SKM-1 treated with dmso at 0.1 percent for 144 hours (cell line): ENCODE measurements around the gene PDYN.
"Not testable (repeated sequence)": the region's sequence is repeated elsewhere in the genome, so short reads cannot be mapped to it uniquely, and the experiment has no call there.

Source experiments
- DNase-seq: peaks from one replicate; lab custom pipeline; 2025; ENCODE audit not compliant: unreplicated experiment; lab: John Stamatoyannopoulos, UW

PDYN gene

DNA sequence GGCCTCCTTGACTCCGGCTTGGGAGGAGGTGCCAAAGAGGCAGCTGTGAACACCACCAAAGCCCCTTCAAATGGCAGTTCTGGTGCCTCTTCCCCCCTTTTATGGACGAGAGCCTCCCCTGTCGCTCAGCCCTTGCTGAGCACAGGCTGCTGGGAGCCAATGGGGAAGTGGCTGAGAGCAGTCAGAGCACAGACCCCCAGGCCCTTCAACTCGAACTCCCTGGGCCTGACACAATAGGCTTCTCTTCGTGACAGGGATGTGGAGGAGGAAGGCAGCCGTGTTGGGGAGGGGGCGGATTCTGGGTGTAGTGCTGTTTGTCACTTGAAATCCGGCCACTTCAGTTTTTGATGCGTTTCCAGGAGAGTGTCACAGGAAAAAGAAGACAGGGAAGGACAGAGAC is at the start of gene PDYN:
Gene PDYN, minus strand, starts transcription at position 73 of the 400 bp plus-strand sequence. CDS start 10,974 bp downstream, outside the sequence.
- no peak for DNase-seq

DNA sequence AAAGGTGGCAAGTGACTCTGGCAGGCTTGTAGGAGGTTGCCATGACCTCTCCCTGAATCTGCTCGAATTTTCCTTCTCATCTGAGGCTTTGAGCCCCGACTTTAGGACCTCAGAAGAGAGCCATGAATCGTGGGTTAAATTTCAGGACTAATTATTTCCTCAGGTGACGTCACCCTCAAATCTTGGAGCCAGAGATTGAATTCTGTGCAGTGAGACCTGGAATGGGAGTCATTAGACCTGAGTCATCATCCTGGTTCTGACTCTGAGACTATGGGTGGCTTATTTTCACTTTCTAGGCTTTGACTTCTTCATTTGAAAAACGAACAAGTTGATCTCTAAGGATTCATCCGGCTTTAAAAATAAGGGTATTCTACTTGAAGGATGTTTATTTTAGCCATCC is 48.5 kb upstream of the PDYN start:
- no peak for DNase-seq

DNA sequence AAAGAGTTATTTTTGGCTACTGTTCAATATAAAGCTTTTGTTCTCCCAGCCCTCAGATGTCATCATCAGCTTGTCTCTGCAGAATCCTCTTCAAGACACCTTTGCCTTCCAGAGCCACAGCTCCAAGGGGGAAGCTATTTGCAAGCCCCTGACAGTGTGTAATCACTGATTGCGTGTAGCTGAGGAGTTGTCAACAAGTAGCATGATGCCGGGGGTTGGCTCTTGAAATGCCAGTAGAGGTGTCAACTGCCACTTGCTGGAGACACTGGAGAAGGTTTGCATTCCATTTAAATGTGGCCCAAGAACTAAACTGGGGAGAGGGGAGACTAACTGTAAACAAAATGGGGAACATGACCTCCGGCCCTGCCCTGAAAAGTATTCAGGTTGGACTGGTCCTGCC is 44.3 kb upstream of the PDYN start:
- no peak for DNase-seq

DNA sequence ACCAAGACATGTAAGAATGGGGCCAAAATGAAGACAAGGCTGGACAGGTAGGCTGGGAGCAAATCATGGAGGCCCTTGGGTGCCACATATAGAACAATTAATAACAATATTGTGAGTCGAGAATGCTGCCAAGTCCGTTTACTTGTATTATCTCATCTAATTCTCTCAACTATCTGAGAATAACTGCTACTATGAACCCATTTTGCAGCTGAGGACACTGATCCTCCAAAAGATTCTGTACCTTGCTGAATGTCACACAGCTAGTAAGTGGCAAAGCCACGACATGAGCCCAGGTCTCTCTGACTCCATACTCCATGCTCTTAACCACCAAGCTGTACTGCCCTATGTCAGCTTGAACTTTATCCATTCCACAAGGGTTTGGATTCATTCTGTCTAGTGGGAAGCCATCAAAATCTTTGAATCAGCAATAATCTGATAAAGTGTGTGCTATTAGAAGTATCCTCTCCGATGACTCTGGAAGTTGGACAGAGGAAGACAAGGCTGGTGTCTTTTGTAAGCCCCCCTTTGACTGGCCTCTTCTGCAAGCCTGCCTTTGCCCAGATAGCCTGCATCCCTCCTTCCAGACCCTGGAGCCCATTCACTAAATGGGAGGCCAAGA is 43.5 kb upstream of the PDYN start:
- DNase-seq: no peak

DNA sequence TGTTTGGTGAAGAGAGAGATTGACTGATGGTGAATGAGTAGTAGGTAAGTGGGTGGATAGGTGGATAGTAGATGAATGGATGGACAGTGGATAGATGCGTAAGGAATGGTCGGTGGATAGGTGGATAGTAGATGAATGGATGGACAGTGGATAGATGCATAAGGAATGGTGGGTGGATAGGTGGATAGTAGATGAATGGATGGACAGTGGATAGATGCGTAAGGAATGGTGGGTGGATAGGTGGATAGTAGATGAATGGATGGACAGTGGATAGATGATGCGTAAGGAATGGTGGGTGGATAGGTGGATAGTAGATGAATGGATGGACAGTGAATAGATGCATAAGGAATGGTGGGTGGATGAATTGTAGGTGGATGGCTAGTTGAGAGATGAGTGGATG is 42.5 kb upstream of the PDYN start:
- DNase-seq: not testable (repeated sequence)

DNA sequence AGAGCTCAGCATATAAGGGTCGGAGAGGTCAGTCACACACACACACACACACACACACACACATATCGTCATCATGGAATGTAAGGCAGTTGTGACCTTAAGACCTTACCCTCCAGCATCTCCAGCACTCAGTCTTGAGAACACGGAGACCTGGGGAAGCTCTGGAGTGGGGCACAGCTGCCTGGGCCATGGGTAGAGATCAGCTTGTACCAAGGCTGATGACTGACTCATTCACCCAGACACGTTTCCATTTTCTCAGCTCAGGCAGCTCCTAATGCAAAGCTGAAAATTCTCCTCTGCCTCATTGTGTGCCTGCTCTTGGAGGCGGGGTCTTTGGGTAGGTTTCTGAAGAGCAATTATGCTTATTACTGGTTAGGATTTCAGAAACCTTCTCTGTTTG is 38.3 kb upstream of the PDYN start:
- no peak for DNase-seq

DNA sequence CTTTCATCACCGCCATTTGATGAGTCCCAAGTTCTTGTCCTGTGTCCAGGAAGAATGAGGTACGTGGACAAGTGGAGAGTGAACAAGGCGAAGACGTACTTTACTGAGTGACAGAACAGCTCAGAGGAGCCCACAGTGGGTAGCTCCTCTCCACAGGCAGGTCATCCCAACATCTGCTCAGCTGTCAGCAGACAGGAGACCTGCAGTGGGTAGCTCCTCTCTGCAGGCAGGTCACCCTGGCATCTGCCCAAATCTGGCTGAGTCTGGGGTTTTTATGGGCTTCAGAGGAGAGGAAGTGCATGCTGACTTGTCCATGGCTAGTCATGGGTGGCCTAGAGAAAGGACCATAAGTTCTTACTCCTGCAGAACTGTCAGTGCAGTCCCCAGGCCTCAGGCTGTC is 32.7 kb upstream of the PDYN start:
- DNase-seq: no peak

DNA sequence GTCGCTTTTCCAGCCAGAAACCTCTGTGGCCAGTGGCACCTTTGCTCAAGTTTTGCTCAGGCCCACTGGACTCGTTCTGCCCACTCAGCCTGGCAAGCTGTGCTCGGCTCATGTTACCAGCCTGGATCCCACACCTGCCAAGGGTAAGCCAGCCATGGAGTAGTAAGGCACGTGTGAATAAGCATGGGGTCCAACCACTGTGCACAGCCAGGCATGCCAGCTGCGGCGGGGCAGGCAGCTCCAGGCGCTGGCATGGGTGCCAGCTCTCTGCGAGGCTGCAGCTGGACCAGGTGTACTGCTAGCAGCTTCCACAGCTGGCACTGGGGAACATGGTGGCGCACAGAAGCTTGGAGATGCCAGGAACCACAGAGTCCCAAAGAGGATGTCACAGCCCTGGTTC is 32.1 kb upstream of the PDYN start:
- DNase-seq: no peak

DNA sequence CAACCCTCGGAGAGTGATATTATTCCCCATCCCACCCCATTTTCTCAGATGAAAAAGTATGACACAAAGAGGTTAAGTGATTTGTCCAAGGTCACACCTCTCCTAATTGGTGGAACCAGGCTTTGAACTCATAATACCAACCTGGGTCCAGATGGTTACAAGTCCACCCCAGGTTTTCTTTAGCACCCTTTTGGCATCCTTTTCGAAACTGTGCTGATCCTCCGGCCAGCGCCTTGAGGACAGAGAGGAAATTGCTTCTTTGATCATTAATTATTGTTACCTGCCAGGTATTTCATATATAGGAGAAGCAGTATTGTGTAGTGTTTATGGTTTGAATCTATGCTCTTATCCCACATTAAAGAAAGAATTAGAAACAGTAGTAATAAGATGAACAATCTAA is 29.3 kb upstream of the PDYN start:
- no peak for DNase-seq

DNA sequence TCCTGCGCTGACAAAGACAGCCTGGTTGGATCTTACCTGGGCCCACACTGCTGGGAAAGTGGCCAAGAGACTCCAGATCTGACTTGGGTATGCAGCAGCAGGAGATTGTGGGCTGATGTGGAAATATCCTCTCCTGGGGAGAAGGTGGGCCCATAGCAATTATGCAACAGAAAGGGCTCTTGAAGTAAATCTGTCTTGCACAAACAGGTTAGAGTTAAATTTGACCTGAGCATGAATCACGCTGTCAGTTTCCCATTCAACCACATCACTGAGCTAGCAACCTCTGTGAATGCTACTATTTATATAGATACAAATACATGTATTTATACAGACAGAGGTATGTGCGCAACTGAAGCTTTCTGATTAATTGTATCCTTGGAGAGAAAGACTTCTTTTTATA is 28.3 kb upstream of the PDYN start:
- DNase-seq: no peak

DNA sequence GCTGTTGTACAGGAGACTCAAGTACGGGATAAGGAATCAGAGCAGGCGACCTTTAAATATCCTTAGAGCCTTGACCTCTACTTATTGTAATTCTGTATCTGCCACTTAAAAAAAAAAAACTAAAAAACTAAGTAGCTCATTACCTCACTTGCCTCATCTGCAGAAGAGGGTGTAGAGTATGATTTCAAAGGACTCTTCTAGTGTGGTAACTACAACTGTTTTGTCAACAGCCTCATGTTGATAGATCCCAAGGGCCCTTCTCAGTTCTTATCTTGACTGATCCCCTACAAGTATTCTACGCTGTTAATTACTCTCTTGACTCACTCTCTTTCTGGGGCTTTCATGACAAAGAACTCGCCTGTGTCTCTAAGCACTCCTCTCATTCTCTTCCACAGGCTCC is 16.7 kb upstream of the PDYN start:
- no peak for DNase-seq

DNA sequence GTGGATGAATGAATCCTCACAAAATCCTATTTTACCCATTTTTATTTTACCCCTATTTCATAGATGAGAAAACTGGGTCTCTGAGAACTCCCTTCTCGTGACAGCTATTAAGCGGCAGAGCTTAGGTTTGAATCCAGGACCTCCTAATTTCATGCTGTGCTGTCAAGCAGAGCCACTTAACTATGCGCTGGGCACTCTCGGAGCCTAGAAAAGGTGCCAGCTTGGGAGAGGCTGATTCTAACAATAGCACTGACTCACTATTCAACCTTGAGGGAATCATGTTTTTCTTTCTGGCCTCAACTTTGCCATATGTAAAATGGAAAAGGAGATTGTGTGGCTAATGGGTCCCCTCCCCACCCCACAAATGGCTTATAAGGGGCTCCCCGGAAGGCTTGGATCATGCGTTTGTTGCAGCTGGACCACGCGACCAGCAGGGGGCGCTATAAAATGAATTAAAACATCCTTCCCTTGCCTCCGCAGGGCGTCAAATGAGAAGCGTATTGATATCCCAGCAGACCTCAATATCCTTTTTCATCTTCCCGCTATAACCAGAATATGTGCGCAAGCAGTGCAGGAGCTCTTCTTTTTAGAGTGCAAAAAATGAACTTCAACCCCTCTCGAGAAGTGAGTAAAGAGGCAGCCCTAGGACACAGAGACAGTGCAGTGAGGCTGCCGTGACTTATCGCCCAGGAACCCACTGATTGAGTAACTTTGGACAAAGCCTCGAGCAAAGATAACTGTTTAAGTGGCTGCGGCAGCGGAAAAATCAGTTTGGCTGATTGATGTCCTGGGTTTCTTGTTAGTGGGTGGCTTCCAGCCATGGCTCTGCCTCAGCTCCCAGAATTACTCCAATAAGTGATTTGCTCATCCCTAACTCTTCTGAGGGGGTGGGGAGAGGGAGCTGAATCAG is 12.8 kb upstream of the PDYN start:
- DNase-seq: no peak

DNA sequence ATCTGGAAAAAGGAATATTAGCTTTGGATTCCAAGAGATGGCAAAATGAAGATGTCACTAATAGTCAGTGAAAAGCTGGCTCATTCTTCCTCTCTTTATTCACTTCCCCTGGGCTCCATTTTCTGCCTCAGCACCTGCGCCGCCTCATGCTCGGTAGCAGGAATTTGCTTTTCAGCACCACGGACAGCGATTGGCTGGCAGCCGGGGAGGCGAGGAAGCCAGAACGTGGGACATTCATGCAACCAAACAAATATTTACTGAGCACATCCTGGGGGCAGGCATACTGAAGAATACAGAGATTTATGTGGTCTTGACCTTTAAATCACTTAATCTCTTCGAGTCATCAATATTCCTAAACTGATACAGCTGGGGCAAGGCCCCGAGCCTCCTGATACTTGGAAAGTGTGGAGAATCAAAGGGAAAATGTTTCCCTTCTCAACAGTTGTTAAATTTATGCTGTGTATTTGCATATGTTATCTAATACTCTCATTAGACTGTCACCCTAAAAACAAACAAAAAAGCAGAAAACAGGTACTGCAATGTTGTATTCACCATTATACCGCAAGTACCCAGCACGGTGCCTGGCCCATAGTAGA is 12.1 kb upstream of the PDYN start:
- DNase-seq: no peak

DNA sequence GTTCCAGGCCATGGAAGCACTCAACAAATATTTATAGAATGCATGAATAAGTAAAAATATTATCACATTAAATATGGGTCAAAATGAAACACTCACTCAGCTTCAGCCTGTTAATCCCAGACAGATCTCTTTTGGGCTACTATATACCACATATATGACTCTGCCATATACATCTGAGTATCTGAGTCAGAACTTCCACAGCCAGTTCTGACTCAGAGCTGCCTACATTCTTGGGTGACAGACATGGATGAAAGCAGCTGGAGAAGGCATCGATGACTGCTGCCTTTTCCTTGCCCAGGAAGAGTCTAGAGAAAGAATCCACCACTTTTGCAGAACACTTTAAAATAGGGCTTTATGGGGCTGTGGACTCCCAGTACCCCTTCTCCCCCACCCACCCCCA is 11.5 kb upstream of the PDYN start:
- DNase-seq: no peak

DNA sequence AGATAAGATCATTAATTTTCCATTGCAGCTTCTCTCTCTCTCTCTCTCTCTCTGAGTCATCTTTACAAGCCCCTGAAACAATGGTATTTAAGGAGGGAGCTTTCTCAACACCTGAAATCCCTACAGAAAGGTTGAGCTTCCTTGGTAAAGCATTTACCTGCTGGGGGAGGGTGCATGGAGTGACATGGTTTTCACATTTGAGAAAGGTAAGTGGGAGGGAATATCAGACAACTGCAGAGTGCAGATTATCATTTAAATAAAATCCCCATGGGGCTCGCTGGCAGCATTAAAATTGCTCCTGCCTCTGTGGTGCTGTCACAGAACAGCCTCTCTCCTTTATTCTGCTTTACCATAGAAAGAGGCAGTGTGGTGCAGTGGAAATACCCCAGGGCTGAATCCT is 10.3 kb upstream of the PDYN start:
- no peak for DNase-seq

DNA sequence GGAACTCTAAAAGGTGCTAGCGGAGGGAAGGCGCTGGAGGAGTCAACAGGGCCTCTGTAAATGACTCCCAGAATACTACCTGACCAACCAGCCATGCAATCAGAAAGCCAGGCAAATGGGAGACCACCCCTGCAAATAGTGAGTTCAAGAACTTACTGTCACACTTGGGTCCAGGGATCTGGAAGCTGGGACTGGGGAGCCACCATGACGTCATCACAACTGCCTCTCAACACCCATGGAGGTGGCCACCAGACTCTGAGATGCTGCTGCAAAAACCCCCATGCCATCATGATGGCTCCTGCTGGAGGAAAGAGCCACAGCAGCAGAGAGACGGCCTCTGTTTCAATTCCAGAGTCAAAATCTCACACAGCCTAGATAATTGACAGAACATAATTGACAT is 8.5 kb upstream of the PDYN start:
- DNase-seq: no peak

DNA sequence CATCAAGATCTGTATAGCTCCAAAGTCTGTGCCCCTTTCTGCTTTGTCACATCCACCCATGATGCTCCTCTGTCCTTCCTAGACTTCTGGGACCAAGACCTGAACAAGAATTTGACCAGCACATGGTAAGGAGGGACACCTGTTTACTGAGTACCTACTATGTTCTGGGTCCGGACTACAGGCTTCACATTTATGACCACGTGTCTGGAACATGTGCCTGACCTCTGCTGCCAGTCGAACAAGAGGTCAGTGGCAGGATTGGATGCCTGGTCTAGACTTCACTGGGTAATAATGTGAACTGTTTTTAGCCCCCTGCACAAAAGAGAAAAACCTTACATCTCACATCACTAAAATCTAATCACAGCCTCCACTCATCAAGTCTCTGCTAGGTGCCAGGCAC is 7.3 kb upstream of the PDYN start:
- DNase-seq: no peak

DNA sequence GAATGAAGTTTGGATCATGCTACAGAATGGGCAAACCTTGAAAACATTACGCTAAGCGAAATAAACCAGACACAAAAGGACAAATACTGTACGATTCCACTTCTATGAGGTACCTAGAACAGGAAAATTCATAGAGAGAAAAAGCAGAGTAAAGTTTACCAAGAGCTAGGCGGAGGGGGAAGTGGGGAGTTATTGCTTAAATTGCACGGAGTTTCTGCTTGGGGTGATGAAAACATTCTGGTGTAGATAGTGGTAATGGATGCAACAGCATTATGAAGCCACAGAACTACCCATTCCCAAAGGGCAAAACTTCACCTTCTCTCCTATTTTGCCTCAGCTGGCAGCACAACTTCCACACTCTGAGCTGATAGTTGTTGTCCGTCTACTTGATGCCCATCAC is 6.4 kb upstream of the PDYN start:
- peak; percentile 38 for DNase-seq

DNA sequence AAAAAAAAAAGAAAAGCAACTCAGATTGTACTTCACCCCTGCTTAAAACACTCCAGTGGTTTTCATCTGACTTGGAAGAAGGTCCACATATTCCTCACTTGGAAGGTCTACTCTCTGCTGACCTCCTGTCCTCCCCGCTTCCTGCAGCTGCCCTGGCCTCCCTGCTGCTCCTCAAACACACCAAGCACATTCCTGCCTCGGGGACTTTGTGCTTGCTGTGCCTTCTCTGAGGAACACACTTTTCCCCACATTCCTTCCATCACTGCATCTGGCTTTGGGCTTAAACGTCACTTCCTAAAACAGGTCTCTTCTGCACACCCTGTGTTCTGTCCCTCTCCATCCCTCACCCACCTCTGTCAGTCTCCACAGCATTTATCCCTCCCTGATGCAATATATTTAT is 4.9 kb upstream of the PDYN start:
- DNase-seq: no peak

DNA sequence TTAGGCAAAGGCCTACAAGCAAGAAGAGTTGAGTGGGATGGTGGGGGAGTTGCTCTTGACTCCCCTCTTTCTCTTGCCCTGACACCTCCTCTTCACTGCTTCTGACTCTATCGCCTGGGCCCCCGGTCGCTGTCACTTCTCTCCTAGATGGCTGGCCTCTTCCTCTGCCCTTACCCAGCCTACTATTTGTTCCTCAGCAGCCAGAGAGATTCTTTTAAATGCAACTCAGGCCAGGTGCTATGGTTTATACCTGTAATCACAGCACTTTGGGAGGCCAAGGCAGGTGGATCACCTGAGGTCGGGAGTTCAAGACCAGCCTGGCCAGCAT is 4.3 kb upstream of the PDYN start:
- DNase-seq: no peak

DNA sequence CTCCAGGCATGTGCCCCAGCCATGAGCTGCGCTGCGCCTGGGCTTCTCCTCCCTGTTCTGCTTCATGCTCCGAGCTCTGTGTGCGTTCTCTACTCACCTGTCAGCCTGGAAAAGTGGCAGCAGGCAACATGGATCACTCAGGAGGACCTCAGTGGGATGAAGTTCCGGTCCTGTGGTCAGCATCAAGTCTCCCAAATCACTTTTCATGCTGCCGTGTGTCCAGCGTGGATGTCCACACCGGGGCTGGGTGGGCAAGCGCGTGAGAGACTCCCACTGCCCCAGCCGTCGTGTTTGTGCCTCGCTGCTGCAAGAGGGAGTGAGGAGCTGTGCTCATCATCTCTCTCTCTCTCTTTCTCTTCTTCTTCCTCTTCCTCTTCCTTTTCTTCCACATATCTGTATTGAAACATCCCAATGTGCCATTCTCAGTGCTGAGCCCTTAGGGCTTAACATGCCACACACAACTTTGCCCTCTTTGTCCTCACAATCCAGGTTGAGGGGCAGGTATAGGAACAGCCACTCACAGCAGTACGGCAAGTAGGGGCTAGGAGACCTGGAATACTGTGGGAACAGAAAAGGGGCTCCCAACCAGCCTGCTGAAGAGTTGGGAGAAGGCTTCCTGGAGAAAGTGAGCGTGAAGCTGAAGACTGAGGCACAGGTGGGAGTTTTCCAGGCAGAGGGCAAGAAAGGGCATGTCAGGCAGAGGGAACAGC is 3.8 kb upstream of the PDYN start:
- DNase-seq: no peak
